Limb (tissue), 2 donors: Measurements from ENCODE around the gene ECD.

Experiments used
- DNase-seq, 2 donors: peaks; one replicate each; pipeline ENCODE4 v3.0.0-alpha.2; 2016; ENCODE audit errors: extremely low spot score in 2 of 2

Gene ECD

DNA sequence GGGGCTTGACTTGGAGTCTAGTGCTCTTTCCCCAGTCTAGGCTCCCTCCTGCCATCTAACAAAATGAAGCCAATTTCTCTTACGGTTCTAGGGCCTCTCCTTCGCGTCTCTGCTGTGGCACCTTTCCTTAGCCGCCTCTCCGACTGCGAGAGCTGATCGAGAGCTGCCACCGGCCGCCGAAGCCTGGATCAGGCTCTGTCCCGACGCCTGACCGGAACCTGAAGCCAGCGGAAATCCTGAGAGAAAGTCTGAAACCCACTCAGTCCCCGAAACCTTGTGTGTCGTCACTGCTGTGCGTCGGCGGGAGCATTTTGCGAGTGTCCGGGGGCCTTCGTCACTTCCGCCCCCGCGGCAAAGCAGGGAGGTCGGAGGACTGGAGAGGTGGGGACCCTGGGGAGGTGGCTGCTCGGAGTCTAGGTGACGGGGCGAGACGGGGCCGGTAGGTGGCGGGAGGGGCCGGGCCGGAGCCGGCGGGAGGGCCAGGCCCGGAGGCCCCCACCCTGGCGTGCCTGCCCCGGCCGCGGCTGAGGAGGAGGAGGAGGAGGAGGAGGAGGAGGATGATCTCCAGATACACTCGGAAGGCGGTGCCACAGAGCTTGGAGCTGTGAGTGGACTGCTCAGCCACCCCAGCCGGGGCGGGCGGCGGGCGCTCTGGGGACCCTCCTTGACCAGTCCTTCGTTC, at the start of gene ECD, which contains the start of gene FAM149B1:
Gene ECD (minus strand): TSS at position 226 of the 682 bp plus-strand sequence. CDS start 4,071 bp downstream, outside the sequence.
Gene FAM149B1 (plus strand): TSS at position 337 of the 682 bp plus-strand sequence. CDS start 221 bp downstream, at position 558.
- peak; percentile 93 to 98 for DNase-seq

DNA sequence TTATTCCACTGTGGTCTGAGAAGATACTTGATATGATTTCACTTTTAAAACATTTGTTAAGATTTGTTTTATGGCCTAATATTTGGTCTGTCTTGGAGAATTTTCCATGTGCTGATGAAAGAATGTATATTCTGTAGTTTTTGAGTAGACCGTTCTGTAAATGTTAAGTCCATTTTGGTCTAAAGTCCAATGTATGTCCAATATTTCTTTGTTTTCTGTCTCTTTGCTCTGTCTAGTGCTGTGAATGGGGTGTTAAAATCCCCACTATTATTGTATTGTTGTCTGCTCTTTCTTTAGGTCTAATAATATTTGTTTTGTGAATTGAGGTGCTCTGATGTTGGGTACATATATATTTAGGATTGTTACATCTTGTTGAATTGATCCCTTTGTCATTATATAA, 47.9 kb upstream of the ECD start:
- no peak for DNase-seq

- no peak for DNase-seq
Measured at GRCh38 chr10:73211106-73211811, 43.5 kb upstream of the ECD start.

DNA sequence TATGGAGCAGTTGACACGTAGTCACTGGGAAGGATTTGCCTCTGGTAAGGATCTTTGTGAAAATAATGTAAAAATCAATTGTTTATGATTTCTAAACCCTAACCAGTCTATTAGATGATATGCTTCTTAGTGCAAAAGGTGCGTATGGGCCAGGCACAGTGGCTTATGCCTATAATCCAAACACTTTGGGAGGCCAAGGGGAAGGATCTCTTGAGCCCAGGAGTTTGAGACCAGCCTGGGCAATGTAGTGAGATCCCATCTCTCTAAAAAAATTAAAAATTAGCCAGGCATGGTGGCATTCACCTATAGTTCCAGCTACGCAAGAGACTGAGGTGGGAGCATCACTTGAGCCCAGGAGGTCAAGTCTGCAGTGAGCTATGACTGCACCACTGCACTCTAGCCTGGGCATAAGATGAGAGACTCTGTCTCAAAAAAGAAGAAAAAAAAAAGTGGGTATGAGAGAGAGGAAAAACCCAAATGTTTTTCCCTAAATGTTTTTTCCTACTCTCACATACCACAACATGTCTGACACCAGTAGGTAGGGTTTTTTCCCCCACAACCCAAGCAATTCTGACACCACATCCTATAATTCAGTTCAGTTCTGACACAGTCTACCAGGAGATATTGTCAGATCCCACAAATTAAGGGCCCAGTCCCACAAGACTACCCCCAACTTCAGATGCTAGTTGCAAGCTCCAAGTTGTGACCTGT, 42.7 kb upstream of the ECD start:
- DNase-seq: no peak

GRCh38 chr10:73209705-73210104, 41.9 kb upstream of the ECD start:
- DNase-seq: no peak

DNA sequence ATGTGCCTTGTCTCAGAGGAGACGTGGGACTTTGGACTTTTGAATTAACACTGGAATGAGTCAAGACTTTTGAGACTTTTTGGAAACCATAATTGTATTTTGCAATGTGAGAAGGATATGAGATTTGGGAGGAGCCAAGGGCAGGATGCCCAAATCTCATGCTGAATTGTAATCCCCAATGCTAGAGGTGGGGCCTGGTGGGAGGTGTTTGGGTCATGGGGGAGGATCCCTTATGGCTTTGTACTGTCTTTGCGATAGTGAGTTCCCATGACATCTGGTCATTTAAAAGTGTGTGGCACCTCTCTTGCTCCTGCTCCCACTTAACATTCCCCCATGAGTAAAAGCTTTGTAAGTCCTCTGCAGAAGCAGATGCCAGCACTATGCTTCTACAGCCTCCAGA, 40.1 kb upstream of the ECD start:
- DNase-seq: no peak

- no peak for DNase-seq
Measured at GRCh38 chr10:73206385-73206784, 38.6 kb upstream of the ECD start.

GRCh38 chr10:73205890-73206289, 38.1 kb upstream of the ECD start:
- no peak for DNase-seq

GRCh38 chr10:73205081-73205480, 37.3 kb upstream of the ECD start:
- no peak for DNase-seq

DNA sequence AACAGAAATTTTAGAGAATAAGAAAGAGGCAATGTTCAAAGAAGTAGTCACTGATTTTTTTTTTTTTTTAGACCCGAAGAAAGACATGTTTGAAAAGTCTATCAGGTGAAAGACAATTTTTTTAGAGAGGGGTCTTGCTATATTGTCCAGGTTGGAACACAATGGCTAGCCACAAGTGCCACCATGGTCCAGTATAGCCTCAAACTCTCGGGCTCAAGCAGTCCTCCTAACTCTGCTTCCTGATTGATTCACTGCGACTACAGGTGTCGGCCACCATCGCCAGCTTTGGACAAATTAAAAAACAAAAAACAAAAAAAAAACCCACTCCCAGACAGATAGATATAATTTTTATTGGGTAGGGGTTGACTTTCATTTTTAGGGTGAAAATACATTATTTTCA, 22.4 kb upstream of the ECD start:
- no peak for DNase-seq

- DNase-seq: no peak
Measured at GRCh38 chr10:73186266-73186665, 18.5 kb upstream of the ECD start.

GRCh38 chr10:73183667-73184281, 16.0 kb upstream of the ECD start:
- no peak for DNase-seq

DNA sequence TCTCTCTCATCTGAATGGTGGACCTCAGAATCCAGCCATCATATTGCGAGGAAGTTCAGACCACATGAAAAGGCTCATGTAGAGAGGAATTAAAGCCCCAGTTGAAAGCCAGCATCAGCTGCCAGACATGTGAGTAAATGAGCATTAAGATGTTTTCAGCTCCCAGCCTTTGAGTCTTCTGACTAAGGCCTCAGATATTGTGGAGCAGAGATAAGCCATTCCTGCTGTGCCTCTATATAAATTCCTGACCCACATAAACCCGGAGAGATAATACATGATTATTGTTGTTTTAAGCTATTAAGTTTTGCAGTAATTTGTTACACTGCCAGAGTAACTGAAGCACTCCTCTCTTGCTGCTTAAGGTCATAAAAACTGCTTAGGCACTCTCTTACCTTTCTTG, 14.8 kb upstream of the ECD start:
- DNase-seq: no peak

- no peak for DNase-seq
Measured at GRCh38 chr10:73174148-73174925, 6.5 kb upstream of the ECD start.

GRCh38 chr10:73172867-73173266, 5.1 kb upstream of the ECD start:
- no peak for DNase-seq

DNA sequence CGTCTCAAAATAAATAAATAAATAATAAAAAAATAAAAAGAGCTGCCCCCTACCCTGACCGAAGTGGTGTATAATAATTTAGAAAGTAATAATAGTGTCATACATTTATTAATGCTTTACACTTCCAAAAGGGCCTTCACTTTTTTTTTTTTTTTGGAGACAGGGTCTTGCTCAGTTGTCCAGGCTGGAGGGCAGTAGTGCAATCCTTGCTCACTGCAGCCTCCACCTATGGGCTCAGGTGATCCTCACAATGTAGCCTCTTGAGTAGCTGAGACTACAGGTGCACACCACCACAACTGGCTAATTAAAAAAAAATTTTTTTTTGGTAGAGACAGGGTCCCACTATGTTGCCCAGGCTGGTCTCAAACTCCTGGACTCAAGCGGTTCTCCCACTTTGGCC, 1.5 kb upstream of the ECD start:
- DNase-seq: no peak

DNA sequence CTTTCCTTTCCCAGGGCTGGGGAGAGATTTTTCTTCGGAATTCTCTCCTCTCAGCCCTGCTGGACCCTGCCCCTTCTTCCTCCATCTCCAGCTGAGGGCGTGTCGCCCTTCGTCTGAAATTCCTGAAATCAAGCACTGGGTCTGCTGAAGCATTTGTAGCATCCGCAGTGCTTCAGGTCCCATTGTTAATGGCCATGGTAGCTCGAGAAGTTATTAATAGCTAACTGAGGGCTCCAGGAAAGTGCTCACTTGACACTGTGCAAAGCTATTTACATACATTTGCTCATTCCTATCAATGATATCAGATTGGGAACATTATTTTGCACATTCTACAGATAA, 626 bp upstream of the ECD start:
- DNase-seq: peak in 1 of 2 donors; percentile 47

- DNase-seq: no peak
Measured at GRCh38 chr10:73167458-73167782, 388 bp downstream of the ECD start.

GRCh38 chr10:73166972-73167371, 836 bp downstream of the ECD start:
- DNase-seq: no peak

DNA sequence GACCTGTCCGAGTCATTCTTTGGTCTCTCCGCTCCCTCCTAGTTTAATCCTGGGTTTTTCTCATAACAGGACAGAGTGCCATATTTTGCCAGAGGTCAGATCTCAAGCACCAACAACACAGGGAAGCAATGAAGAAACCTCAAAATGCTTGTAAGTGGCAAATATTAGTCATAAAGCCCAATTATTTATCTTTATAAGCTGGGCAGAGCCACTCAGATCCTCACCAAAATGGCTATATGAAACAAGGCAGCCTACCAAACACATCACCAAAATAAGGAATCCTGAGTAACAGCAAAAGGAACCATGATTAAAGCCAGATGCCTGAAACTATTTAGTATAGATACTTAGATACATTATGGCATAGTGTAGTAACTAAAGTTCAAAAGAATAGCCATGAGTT, 4.7 kb downstream of the ECD start:
- DNase-seq: no peak

GRCh38 chr10:73161662-73162061, 6.1 kb downstream of the ECD start:
- DNase-seq: no peak

GRCh38 chr10:73161079-73161478, 6.7 kb downstream of the ECD start:
- DNase-seq: no peak
